OCI-LY7 (cell line): Measurements from ENCODE around the gene SMARCA2. TPM values are rescaled to one million over a fixed set of nuclear protein-coding genes. Genes with fewer than 3 reads are reported as not detected.

Experiments used
- BruUV-seq: library from RNA; stranded (reverse); fragments of 400-500 nt; replicated peaks from 2 replicates; lab custom pipeline; 2021; lab: Mats Ljungman, UMichigan
- CTCF ChIA-PET: fragments of 300-600 bp; sonication (Branson Sonifier 250); formaldehyde crosslinking; loops from one replicate; lab custom pipeline; 2022; ENCODE audit warnings: antibody characterized with exemption; ENCODE audit not compliant: unreplicated experiment; lab: Charles Lee
- POLR2A ChIA-PET: fragments of 300-600 bp; sonication (Branson Sonifier 250); formaldehyde crosslinking; loops from one replicate; lab custom pipeline; 2022; ENCODE audit warnings: antibody characterized with exemption; lab: Charles Lee
- DNase-seq: peaks from one replicate; pipeline ENCODE4 v3.0.0-alpha.2; 2015; ENCODE audit warnings: low spot score
- H2AFZ ChIP-seq: fragments of 200-600 bp; sonication (generic), shearing (Covaris generic); 2 replicates; pipeline ENCODE4 v1.6.1; 2014; ENCODE audit warnings: mild to moderate bottlenecking, antibody characterized with exemption, low read length, moderate library complexity
- H3K27ac ChIP-seq: fragments of 200-600 bp; sonication (generic); 2 replicates; pipeline ENCODE4 v1.5.1; 2014; ENCODE audit warnings: mixed run types, low read depth, mild to moderate bottlenecking, moderate library complexity, low read length, inconsistent platforms; ENCODE audit not compliant: poor library complexity, severe bottlenecking
- H3K36me3 ChIP-seq: fragments of 200-600 bp; sonication (generic); 2 replicates; pipeline ENCODE4 v1.6.1; 2014; ENCODE audit warnings: mild to moderate bottlenecking, antibody characterized with exemption, low read length, moderate library complexity, mixed read lengths; ENCODE audit not compliant: insufficient read depth
- H3K4me1 ChIP-seq: fragments of 200-600 bp; sonication (generic); 2 replicates; pipeline ENCODE4 v1.5.1; 2014; ENCODE audit warnings: mild to moderate bottlenecking, low read length; ENCODE audit not compliant: insufficient read depth, poor library complexity, severe bottlenecking
- H3K4me2 ChIP-seq: fragments of 200-600 bp; sonication (generic); 2 replicates; pipeline ENCODE4 v1.6.1; 2014; ENCODE audit warnings: mild to moderate bottlenecking, low read length
- H3K4me3 ChIP-seq: fragments of 200-600 bp; sonication (generic); 2 replicates; pipeline ENCODE4 v1.5.1; 2014; ENCODE audit warnings: mild to moderate bottlenecking, low read depth, low read length; ENCODE audit not compliant: poor library complexity, severe bottlenecking
- H3K79me2 ChIP-seq: fragments of 200-600 bp; sonication (generic); 2 replicates; pipeline ENCODE4 v1.6.1; 2016; ENCODE audit warnings: low read depth, mild to moderate bottlenecking, low read length, moderate library complexity, mixed read lengths; ENCODE audit not compliant: insufficient read depth
- H3K9me2 ChIP-seq: fragments of 200-600 bp; sonication (generic); 2 replicates; pipeline ENCODE4 v1.6.1; 2016; ENCODE audit warnings: mild to moderate bottlenecking, low read length, mixed read lengths; ENCODE audit not compliant: insufficient read depth
- H3K9me3 ChIP-seq: fragments of 200-600 bp; sonication (generic); 2 replicates; pipeline ENCODE4 v1.6.1; 2014; ENCODE audit warnings: mild to moderate bottlenecking, mixed run types, low read length, mixed read lengths
- H4K20me1 ChIP-seq: fragments of 200-600 bp; sonication (generic); 2 replicates; pipeline ENCODE4 v1.6.1; 2014; ENCODE audit warnings: mild to moderate bottlenecking, antibody characterized with exemption, low read length, moderate library complexity, mixed read lengths; ENCODE audit not compliant: insufficient read depth
- CTCF ChIP-seq: fragments of 200-600 bp; sonication (generic); conservative IDR thresholded peaks from 2 replicates; pipeline ENCODE4 v1.5.1; 2014; ENCODE audit warnings: mild to moderate bottlenecking, antibody characterized with exemption, low read length, moderate library complexity, mixed read lengths
- EZH2phosphoT487 ChIP-seq: fragments of 200-600 bp; sonication (generic); IDR thresholded peaks from 2 replicates; pipeline ENCODE4 v1.6.1; 2018; ENCODE audit warnings: low read depth, borderline replicate concordance, mild to moderate bottlenecking, mixed run types, antibody characterized with exemption, low read length, moderate library complexity, mixed read lengths
- intact Hi-C: fragments of 100-400 bp; cut with micrococcal nuclease; formaldehyde crosslinking; loops from one replicate; pipeline ENCODE4 v1.10.0; 2022; ENCODE audit not compliant: unreplicated experiment
- total RNA-seq, 2 experiments: library from RNA; depleted of rRNA in 1 of 2; stranded (reverse); fragments of >200 nt in 1 of 2; shearing (Covaris generic) in 1 of 2; gene quantifications; 2 replicates each; pipeline ENCODE4 v1.2.3, GENCODE V29; 2014 to 2022

SMARCA2 gene
- total RNA-seq, 2 experiments from 2014 or later: 54.8 to 80.6 TPM

GRCh38 chr9:2053883-2054845 is 39.0 kb downstream of the SMARCA2 start:
- CTCF ChIA-PET: interaction anchor here (0.7 kb wide), 2 partner anchors 10 to 33 kb away, joined by 4 read pairs; no protein-coding TSS in a partner anchor
- Histone ChIP-seq H3K4me3 (peak overlapping the region; percentile 28), H3K9me3 (no peaks in the 10 kb centered on the region), H3K9me2 (no peaks in the 10 kb centered on the region), H3K27ac (peak overlapping the region; percentile 36), H3K4me2 (peak overlapping the region; percentile 60), H3K36me3 (peaks cover 35% of the 10 kb centered on the region), H3K79me2 (0 out of 2 replicates have a peak, but pooled peaks cover 3% of the 10 kb centered on the region), H3K4me1 (peaks cover 22% of the 10 kb centered on the region), H4K20me1 (peaks cover 23% of the 10 kb centered on the region; the same call in 1 of the 2 replicates), H2AFZ (no peak overlapping the region)
- TF ChIP-seq EZH2phosphoT487: no peak
- TF ChIP-seq CTCF: no peak
- POLR2A ChIA-PET: interaction anchor here (0.6 to 3.1 kb wide), 13 partner anchors 9 to 1546 kb away, joined by 3 to 11 read pairs (median 4); no protein-coding TSS in a partner anchor
- no TSS peak for BruUV-seq
- intact Hi-C loops: loop anchor here (1.0 kb wide), 1 partner anchor 38 kb away; no protein-coding TSS in a partner anchor
- peak; percentile 84 for DNase-seq

- Histone ChIP-seq H3K9me3 (no peaks in the 10 kb centered on the region), H3K36me3 (peaks cover 38% of the 10 kb centered on the region), H2AFZ (no peak overlapping the region), H3K79me2 (0 out of 2 replicates have a peak, but pooled peaks cover 3% of the 10 kb centered on the region), H3K9me2 (no peaks in the 10 kb centered on the region), H3K4me1 (peaks cover 22% of the 10 kb centered on the region), H3K4me3 (no peak overlapping the region), H4K20me1 (peaks cover 16% of the 10 kb centered on the region; the same call in 1 of the 2 replicates), H3K4me2 (no peak overlapping the region), H3K27ac (no peak overlapping the region)
- BruUV-seq: no TSS peak
- intact Hi-C loops: no loop called here
- CTCF ChIA-PET: no interaction called here
- DNase-seq: no peak
- no peak for TF ChIP-seq CTCF
- no peak for TF ChIP-seq EZH2phosphoT487
- POLR2A ChIA-PET: interaction anchor here (0.6 to 3.1 kb wide), 7 partner anchors 8 to 1547 kb away, joined by 3 to 11 read pairs (median 4); no protein-coding TSS in a partner anchor
These were observed 40.1 kb downstream of the SMARCA2 start for GRCh38 chr9:2055203-2055658.
